HG03439 (cell line): ENCODE measurements around the gene P3R3URF.
"Not testable (repeated sequence)": the region's sequence is repeated elsewhere in the genome, so short reads cannot be mapped to it uniquely, and the experiment has no call there.

ENCODE experiments used
- ATAC-seq: cut with Tn5 transposase; IDR thresholded peaks from one replicate; pipeline ENCODE4 v1.9.1; 2021; ENCODE audit warnings: mild to moderate bottlenecking, moderate library complexity; ENCODE audit not compliant: unreplicated experiment

Gene P3R3URF

GRCh38 chr1:46176211-46176865 lies at the start of gene P3R3URF:
TSS of gene P3R3URF (minus strand) at chr1:46176488. CDS start at chr1:46176471, 17 bp downstream.
- ATAC-seq = no peak

DNA sequence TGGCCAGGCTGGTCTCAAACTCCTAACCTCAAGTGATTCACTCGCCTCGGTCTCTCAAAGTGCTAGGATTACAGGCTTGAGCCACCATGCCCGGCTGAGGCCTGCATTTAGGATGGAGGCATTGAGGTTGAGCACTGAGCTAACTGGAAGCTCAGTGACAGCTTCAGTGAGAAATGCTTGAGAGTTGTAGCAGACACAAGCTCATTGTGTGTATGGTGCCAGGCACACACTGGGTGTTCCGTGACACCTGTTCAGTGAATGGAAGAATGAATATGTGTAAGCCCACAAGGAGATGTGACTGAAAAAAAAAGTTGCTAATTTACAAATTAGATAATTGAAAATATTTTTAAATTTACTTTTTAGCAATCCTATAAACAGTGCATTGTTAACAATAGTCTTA lies 48.7 kb upstream of the P3R3URF start:
- no peak for ATAC-seq

GRCh38 chr1:46223472-46223943 lies 47.2 kb upstream of the P3R3URF start:
- ATAC-seq = peak; percentile 86

GRCh38 chr1:46223055-46223454 lies 46.8 kb upstream of the P3R3URF start:
- ATAC-seq = not testable (repeated sequence)

DNA sequence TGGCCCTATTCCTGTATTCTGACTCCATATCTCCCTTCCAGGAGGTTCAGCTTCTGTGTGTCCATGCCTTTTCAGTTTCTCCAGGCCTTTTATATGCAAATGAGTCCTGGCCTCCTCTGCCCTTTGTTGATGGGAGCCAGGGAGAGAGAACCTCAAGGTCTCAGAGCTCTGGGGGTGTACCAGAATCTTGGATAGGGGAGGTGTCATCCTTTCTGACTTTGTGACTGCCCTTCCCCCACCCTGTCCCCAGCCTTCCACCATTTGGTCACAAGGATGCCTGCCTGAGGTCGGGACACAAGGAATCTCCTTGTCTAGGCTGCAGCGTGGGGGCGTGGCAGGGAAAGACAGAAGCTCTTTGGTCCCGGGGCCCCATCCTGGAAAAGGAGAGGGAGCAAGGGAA lies 45.5 kb upstream of the P3R3URF start:
- ATAC-seq = no peak

GRCh38 chr1:46220808-46221207 lies 44.5 kb upstream of the P3R3URF start:
- ATAC-seq = no peak

- ATAC-seq = no peak
Observed at GRCh38 chr1:46219551-46220520, 43.5 kb upstream of the P3R3URF start.

GRCh38 chr1:46218443-46218842 lies 42.2 kb upstream of the P3R3URF start:
- no peak for ATAC-seq

GRCh38 chr1:46215504-46215903 lies 39.2 kb upstream of the P3R3URF start:
- no peak for ATAC-seq

- no peak for ATAC-seq
Observed at GRCh38 chr1:46211051-46211450, 34.8 kb upstream of the P3R3URF start.

DNA sequence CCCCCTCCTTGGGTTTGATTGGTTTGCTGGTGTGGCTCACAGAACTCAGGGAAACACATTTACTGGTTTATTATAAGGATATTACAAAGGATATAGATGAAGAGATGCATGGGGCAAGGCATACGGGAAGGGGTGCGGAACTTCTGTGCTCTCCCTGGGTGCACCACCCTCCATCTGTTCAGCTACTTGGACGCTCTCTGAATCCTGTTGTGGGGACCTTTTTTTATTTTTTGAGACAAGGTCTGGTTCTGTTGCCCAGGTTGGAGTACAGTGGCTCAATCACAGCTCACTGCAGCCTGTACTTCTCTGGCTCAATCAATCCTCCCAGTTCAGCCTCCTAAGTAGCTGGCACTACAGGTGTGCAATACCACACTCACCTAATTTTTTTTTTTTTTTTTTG lies 34.3 kb upstream of the P3R3URF start:
- no peak for ATAC-seq

DNA sequence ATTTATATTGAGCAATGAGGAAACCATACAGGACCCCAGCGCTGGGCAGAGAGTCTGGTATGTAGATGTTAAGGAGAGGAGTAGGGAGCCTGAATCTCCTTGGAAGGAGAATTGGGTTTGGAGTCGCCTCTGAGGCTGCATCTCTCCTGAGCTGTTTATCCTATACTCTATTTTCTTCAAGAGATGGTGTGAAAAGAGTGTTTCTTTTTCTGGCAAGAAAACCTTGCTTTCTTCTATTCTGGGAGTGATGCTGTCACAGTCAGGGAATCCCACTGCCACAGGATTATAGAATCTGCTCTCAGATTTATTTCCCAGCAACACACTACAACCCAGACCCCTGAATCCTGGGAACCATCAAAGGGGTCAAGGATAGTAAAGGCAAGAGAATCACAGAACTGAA lies 30.1 kb upstream of the P3R3URF start:
- no peak for ATAC-seq

GRCh38 chr1:46205791-46206190 lies 29.5 kb upstream of the P3R3URF start:
- ATAC-seq = no peak

DNA sequence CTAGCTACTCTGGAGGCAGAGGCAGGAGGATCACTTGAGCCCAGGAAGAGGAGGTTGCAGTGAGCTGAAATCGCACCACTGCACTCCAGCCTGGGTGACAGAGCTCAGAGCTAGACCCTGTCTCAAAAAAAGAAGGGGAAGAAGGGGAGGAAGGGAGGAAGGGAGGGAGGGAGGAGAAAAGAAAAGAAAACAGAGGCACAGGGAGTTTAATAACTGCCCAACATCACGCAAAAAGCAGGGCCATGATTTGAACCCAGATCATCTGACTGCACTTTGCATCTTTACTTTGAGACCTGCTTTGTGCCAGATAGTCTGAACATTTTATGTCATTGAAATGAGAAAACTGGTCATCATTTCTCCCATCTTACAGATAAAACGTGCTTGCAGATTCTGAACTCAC lies 28.9 kb upstream of the P3R3URF start:
- no peak for ATAC-seq

GRCh38 chr1:46204406-46204742 lies 28.1 kb upstream of the P3R3URF start:
- no peak for ATAC-seq

- no peak for ATAC-seq
Observed at GRCh38 chr1:46203738-46204405, 27.6 kb upstream of the P3R3URF start.

GRCh38 chr1:46199233-46199749 lies 23.0 kb upstream of the P3R3URF start:
- no peak for ATAC-seq

GRCh38 chr1:46197964-46198811 lies 21.9 kb upstream of the P3R3URF start, which contains the start of gene POMGNT1:
TSS of gene POMGNT1 (minus strand) at chr1:46198434. CDS start at chr1:46197821, 613 bp downstream.
- peak; percentile 85 for ATAC-seq

GRCh38 chr1:46197560-46197963 lies 21.3 kb upstream of the P3R3URF start:
- ATAC-seq = no peak

- no peak for ATAC-seq
Observed at GRCh38 chr1:46196609-46197008, 20.3 kb upstream of the P3R3URF start.
